Sigmoid colon (tissue), 7 donors: ENCODE data around the gene MALSU1. TPM values are rescaled to one million over a fixed set of nuclear protein-coding genes. Genes with fewer than 3 reads are reported as not detected.
A peak's percentile ranks its signal among the peaks of the same experiment; 100 is the strongest.

Experiments used
- DNase-seq: peaks from one replicate; pipeline ENCODE4 v3.0.0-alpha.2; 2019
- H3K27ac ChIP-seq, 4 donors: fragments of 200-600 bp; sonication (generic); one replicate each; pipeline ENCODE4 v1.5.1; 2016 to 2019; ENCODE audit warnings: mild to moderate bottlenecking in 1 of 4
- H3K27me3 ChIP-seq, 3 donors: fragments of 200-600 bp; sonication (generic); one replicate each; pipeline ENCODE4 v1.5.1; 2019; ENCODE audit warnings: mild to moderate bottlenecking in 1 of 3
- H3K36me3 ChIP-seq, 4 donors: fragments of 200-600 bp; sonication (generic); one replicate each; pipeline ENCODE4 v1.5.1; 2016 to 2019
- H3K4me1 ChIP-seq, 4 donors: fragments of 200-600 bp; sonication (generic); one replicate each; pipeline ENCODE4 v1.5.1; 2017 to 2019
- H3K4me3 ChIP-seq, 4 donors: fragments of 200-600 bp; sonication (generic); one replicate each; pipeline ENCODE4 v1.5.1; 2017 to 2019; ENCODE audit warnings: mild to moderate bottlenecking in 2 of 4, moderate library complexity in 1 of 4
- H3K9me3 ChIP-seq, 4 donors: fragments of 200-600 bp in 3 of 4; sonication (generic) in 3 of 4; one replicate each; pipeline versions ENCODE4 v1.5.1 to v1.6.1; 2013 to 2019
- EP300 ChIP-seq, 4 donors: sonication (generic); formaldehyde crosslinking; IDR thresholded peaks; one replicate each; pipeline ENCODE4 v1.6.1; 2017; ENCODE audit warnings: antibody characterized with exemption in 4 of 4
- POLR2A ChIP-seq, 2 donors: fragments of 450-650 bp; IDR thresholded peaks; one replicate each; pipeline ENCODE4 v1.6.1; 2016; ENCODE audit warnings: antibody characterized with exemption in 2 of 2, mild to moderate bottlenecking in 2 of 2, moderate library complexity in 2 of 2
- POLR2AphosphoS5 ChIP-seq, 4 donors: sonication (generic); formaldehyde crosslinking; IDR thresholded peaks; one replicate each; pipeline ENCODE4 v1.6.1; 2017; ENCODE audit warnings: antibody characterized with exemption in 4 of 4
- WGBS, 2 donors: extraction: QIAGEN DNeasy Blood & Tissue Kit; methylation state at CpG; one replicate each; pipeline ENCODE4 v1.1.7; 2013; 5-methylcytosine and 5-hydroxymethylcytosine counted together
- intact Hi-C: fragments of 100-400 bp; cut with DNase I; formaldehyde crosslinking; loops from one replicate; pipeline ENCODE4 v1.15.1; 2023
- polyA plus RNA-seq, 3 donors: library from polyadenylated mRNA; stranded (reverse); fragments of 200-250 nt; gene quantifications; one replicate each; pipeline ENCODE4 v1.2.3, GENCODE V29; 2013
- total RNA-seq, 4 donors: library from RNA; depleted of rRNA; stranded (reverse); fragments of >200 nt; gene quantifications; one replicate each; pipeline ENCODE4 v1.1.0, GENCODE V29; 2016
- TF ChIP-seq, protein P1 (sequence below), 4 experiments: fragments of 450-650 bp in 3 of 4; fragments of 200-600 bp in 1 of 4; IDR thresholded peaks; one replicate each; pipeline ENCODE4 v1.5.1; 2016 to 2019; ENCODE audit warnings: antibody characterized with exemption in 4 of 4, mild to moderate bottlenecking in 3 of 4, moderate library complexity in 2 of 4
- donor health status: healthy with polysubstance abuse.
- donor health status: Bipolar disorder and iron deficiency.
- donor health status: healthy.

The MALSU1 gene
- total and polyA plus RNA-seq, 7 donors: 32.4 to 94.0 (median 47.4) TPM

- no peak for DNase-seq
- WGBS, 2 donors: 69 to 81% methylated on average over 5 of the region's 5 CpGs
- H3K36me3 ChIP-seq: no peaks in the 10 kb centered on the region
- intact Hi-C loops: no loop called here
- H3K27ac ChIP-seq: no peak overlapping the region
- no peaks in the 10 kb centered on the region for H3K27me3 ChIP-seq
- no peaks in the 10 kb centered on the region for H3K9me3 ChIP-seq
- H3K4me1 ChIP-seq: no peaks in the 10 kb centered on the region
- no peak overlapping the region for H3K4me3 ChIP-seq
- TF ChIP-seq EP300 (IDR thresholded peaks at IDR 0.05): no peak
- TF ChIP-seq, protein P1, sequence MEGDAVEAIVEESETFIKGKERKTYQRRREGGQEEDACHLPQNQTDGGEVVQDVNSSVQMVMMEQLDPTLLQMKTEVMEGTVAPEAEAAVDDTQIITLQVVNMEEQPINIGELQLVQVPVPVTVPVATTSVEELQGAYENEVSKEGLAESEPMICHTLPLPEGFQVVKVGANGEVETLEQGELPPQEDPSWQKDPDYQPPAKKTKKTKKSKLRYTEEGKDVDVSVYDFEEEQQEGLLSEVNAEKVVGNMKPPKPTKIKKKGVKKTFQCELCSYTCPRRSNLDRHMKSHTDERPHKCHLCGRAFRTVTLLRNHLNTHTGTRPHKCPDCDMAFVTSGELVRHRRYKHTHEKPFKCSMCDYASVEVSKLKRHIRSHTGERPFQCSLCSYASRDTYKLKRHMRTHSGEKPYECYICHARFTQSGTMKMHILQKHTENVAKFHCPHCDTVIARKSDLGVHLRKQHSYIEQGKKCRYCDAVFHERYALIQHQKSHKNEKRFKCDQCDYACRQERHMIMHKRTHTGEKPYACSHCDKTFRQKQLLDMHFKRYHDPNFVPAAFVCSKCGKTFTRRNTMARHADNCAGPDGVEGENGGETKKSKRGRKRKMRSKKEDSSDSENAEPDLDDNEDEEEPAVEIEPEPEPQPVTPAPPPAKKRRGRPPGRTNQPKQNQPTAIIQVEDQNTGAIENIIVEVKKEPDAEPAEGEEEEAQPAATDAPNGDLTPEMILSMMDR (IDR thresholded peaks at IDR 0.05): no peak
- TF ChIP-seq POLR2AphosphoS5 (IDR thresholded peaks at IDR 0.05): no peak
- no peak for TF ChIP-seq POLR2A (IDR thresholded peaks at IDR 0.05)
These were observed 23.2 kb upstream of the MALSU1 start for GRCh38 chr7:23275912-23276311.

- no peak for DNase-seq
- Histone ChIP-seq H3K4me3 (no peak overlapping the region), H3K9me3 (no peaks in the 10 kb centered on the region), H3K36me3 (no peaks in the 10 kb centered on the region), H3K27me3 (no peaks in the 10 kb centered on the region), H3K4me1 (no peaks in the 10 kb centered on the region), H3K27ac (no peak overlapping the region)
- intact Hi-C loops: no loop called here
- WGBS, 2 donors: 66 to 71% methylated on average over 5 of the region's 5 CpGs
- TF ChIP-seq POLR2A (IDR thresholded peaks at IDR 0.05) (no peak), POLR2AphosphoS5 (IDR thresholded peaks at IDR 0.05) (no peak)
These were observed 22.8 kb upstream of the MALSU1 start for GRCh38 chr7:23276376-23276775.

GRCh38 chr7:23276947-23277346, 22.2 kb upstream of the MALSU1 start:
- Histone ChIP-seq H3K27ac (no peak overlapping the region), H3K36me3 (no peaks in the 10 kb centered on the region), H3K9me3 (no peaks in the 10 kb centered on the region), H3K27me3 (no peaks in the 10 kb centered on the region), H3K4me1 (no peaks in the 10 kb centered on the region), H3K4me3 (no peak overlapping the region)
- WGBS, 2 donors: 78 to 88% methylated on average over 3 of the region's 3 CpGs
- TF ChIP-seq EP300 (IDR thresholded peaks at IDR 0.05): no peak
- TF ChIP-seq, protein P1 (IDR thresholded peaks at IDR 0.05): no peak
- TF ChIP-seq POLR2A (IDR thresholded peaks at IDR 0.05): no peak
- no peak for TF ChIP-seq POLR2AphosphoS5 (IDR thresholded peaks at IDR 0.05)
- DNase-seq: no peak
- intact Hi-C loops: no loop called here

GRCh38 chr7:23277359-23277989, 21.7 kb upstream of the MALSU1 start:
- Histone ChIP-seq H3K4me1 (no peaks in the 10 kb centered on the region), H3K27ac (no peak overlapping the region), H3K4me3 (no peak overlapping the region), H3K36me3 (no peaks in the 10 kb centered on the region), H3K27me3 (no peaks in the 10 kb centered on the region), H3K9me3 (no peaks in the 10 kb centered on the region)
- TF ChIP-seq, protein P1 (IDR thresholded peaks at IDR 0.05): peak in 3 of 4 experiments; percentile 29 to 66 (median 54)
- TF ChIP-seq POLR2A (IDR thresholded peaks at IDR 0.05): no peak
- no peak for DNase-seq
- intact Hi-C loops: no loop called here
- 33 to 35% methylated on average over 6 of the region's 6 CpGs for WGBS, 2 donors

DNA sequence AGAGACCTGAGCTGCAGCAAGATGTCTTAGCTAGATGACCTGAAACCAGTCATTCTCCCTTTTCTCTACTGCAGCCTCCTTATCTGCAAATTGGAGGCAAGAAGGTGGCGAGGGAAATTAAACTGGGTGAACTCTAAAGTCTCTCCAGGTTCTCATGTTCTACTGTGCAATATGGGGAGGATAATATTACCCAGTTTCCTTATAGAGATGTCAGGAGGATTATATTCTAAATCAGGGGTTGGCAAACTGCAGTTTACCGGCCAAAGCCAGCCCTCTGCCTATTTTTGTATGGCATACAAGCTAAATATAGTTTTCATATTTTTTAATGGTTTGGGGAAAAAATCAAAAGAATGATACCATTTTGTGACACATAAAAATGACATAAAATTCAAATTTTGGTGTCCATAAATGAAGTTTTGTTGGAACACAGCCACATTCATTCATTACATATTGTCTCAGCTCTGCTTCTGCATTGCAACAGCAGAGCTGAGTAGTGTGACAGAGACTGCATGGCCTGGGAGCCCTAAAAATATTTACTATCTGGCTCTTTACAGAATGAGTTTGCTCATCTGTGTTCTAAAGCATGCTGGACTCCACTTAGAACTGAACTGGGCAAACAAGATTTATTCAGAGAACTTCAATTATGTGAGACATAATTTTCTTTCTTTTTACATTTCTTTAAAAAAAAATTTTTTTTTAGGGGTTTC, 19.2 kb upstream of the MALSU1 start:
- H3K9me3 ChIP-seq: no peaks in the 10 kb centered on the region
- H3K36me3 ChIP-seq: no peaks in the 10 kb centered on the region
- WGBS, 2 donors: 94% methylated on average over 2 of the region's 2 CpGs
- TF ChIP-seq POLR2AphosphoS5 (IDR thresholded peaks at IDR 0.05) (no peak), POLR2A (IDR thresholded peaks at IDR 0.05) (no peak), EP300 (IDR thresholded peaks at IDR 0.05) (no peak)
- TF ChIP-seq, protein P1 (IDR thresholded peaks at IDR 0.05): no peak
- H3K4me3 ChIP-seq: no peak overlapping the region
- no peak for DNase-seq
- no peaks in the 10 kb centered on the region for H3K4me1 ChIP-seq
- H3K27me3 ChIP-seq: no peaks in the 10 kb centered on the region
- intact Hi-C loops: no loop called here
- no peak overlapping the region for H3K27ac ChIP-seq
